ENCODE measurements around the gene FGFR2.

DNA sequence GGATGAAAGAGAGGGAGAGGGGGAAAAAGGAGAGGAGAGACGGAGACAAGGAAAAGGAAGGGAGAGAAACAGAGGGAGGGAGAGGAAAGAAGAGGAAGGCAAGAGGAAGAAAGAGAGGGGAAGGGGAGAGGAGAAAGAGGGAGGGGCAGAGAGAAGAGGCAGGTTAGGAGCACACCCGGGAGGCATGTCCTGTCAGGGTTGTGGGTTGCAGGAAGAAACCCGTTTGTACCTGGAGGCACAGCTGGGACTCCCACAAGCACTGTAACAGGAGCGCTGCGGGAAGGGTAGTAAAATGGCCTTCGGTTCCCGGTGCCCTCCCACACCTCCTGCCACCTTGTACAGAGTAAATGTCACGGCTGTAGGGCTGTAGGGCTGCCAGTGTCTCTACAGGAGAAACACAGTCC, 24.7 kb downstream of the FGFR2 start:
- TF ChIP-seq ZFP3 (CRISPR knock-in tag; IDR thresholded peaks at IDR 0.05) (no peak), ZC3H10 (CRISPR knock-in tag; IDR thresholded peaks at IDR 0.05) (no peak), ISL1 (CRISPR knock-in tag; IDR thresholded peaks at IDR 0.05) (no peak), ZFP30 (CRISPR knock-in tag; IDR thresholded peaks at IDR 0.05) (no peak), ARNTL (CRISPR knock-in tag; IDR thresholded peaks at IDR 0.05; ENCODE audit: borderline replicate concordance, low read depth) (no peak), SNAI2 (CRISPR knock-in tag; IDR thresholded peaks at IDR 0.05) (no peak), PPARA (CRISPR knock-in tag; IDR thresholded peaks at IDR 0.05; ENCODE audit: borderline replicate concordance) (no peak), BACH2 (CRISPR knock-in tag; IDR thresholded peaks at IDR 0.05; ENCODE audit: borderline replicate concordance) (no peak), CSDC2 (CRISPR knock-in tag; IDR thresholded peaks at IDR 0.05) (no peak)
- TF ChIP-seq, protein P1, sequence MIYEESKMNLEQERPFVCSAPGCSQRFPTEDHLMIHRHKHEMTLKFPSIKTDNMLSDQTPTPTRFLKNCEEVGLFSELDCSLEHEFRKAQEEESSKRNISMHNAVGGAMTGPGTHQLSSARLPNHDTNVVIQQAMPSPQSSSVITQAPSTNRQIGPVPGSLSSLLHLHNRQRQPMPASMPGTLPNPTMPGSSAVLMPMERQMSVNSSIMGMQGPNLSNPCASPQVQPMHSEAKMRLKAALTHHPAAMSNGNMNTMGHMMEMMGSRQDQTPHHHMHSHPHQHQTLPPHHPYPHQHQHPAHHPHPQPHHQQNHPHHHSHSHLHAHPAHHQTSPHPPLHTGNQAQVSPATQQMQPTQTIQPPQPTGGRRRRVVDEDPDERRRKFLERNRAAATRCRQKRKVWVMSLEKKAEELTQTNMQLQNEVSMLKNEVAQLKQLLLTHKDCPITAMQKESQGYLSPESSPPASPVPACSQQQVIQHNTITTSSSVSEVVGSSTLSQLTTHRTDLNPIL (CRISPR knock-in tag; IDR thresholded peaks at IDR 0.05; ENCODE audit: low read depth), result no peak
- TF ChIP-seq, protein P2, sequence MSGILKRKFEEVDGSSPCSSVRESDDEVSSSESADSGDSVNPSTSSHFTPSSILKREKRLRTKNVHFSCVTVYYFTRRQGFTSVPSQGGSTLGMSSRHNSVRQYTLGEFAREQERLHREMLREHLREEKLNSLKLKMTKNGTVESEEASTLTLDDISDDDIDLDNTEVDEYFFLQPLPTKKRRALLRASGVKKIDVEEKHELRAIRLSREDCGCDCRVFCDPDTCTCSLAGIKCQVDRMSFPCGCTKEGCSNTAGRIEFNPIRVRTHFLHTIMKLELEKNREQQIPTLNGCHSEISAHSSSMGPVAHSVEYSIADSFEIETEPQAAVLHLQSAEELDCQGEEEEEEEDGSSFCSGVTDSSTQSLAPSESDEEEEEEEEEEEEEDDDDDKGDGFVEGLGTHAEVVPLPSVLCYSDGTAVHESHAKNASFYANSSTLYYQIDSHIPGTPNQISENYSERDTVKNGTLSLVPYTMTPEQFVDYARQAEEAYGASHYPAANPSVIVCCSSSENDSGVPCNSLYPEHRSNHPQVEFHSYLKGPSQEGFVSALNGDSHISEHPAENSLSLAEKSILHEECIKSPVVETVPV (CRISPR knock-in tag; IDR thresholded peaks at IDR 0.05), result no peak

Measured in SK-N-SH treated with all-trans-retinoic acid at 6 μM for 48 hours (cell line).